ENCODE data around the gene DNAJC8.

DNA sequence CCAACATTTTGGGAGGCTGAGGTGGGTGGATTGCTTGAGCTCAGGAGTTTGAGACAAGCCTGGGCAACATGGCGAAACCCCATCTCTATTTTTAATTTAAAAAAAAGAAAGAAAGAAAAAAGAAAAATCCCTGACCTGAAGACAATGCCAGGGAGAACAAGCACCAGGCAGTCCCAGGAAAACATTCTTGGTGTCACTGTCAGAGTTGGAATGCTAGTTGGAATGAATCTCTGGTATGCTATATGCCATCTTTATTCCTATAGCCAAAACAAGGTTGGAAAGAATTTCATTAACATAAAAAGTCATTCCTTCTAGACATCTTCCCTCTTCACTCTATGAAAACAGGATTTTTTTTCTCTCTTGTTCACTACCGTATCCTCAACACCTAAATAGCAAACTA lies 2.8 kb downstream of the DNAJC8 start:
- TF ChIP-seq, protein P1, sequence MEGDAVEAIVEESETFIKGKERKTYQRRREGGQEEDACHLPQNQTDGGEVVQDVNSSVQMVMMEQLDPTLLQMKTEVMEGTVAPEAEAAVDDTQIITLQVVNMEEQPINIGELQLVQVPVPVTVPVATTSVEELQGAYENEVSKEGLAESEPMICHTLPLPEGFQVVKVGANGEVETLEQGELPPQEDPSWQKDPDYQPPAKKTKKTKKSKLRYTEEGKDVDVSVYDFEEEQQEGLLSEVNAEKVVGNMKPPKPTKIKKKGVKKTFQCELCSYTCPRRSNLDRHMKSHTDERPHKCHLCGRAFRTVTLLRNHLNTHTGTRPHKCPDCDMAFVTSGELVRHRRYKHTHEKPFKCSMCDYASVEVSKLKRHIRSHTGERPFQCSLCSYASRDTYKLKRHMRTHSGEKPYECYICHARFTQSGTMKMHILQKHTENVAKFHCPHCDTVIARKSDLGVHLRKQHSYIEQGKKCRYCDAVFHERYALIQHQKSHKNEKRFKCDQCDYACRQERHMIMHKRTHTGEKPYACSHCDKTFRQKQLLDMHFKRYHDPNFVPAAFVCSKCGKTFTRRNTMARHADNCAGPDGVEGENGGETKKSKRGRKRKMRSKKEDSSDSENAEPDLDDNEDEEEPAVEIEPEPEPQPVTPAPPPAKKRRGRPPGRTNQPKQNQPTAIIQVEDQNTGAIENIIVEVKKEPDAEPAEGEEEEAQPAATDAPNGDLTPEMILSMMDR (IDR thresholded peaks at IDR 0.05) = no peak
- TF ChIP-seq POLR2AphosphoS5 (IDR thresholded peaks at IDR 0.05; ENCODE audit: low read depth, low read length) = no peak
- TF ChIP-seq, protein P2, sequence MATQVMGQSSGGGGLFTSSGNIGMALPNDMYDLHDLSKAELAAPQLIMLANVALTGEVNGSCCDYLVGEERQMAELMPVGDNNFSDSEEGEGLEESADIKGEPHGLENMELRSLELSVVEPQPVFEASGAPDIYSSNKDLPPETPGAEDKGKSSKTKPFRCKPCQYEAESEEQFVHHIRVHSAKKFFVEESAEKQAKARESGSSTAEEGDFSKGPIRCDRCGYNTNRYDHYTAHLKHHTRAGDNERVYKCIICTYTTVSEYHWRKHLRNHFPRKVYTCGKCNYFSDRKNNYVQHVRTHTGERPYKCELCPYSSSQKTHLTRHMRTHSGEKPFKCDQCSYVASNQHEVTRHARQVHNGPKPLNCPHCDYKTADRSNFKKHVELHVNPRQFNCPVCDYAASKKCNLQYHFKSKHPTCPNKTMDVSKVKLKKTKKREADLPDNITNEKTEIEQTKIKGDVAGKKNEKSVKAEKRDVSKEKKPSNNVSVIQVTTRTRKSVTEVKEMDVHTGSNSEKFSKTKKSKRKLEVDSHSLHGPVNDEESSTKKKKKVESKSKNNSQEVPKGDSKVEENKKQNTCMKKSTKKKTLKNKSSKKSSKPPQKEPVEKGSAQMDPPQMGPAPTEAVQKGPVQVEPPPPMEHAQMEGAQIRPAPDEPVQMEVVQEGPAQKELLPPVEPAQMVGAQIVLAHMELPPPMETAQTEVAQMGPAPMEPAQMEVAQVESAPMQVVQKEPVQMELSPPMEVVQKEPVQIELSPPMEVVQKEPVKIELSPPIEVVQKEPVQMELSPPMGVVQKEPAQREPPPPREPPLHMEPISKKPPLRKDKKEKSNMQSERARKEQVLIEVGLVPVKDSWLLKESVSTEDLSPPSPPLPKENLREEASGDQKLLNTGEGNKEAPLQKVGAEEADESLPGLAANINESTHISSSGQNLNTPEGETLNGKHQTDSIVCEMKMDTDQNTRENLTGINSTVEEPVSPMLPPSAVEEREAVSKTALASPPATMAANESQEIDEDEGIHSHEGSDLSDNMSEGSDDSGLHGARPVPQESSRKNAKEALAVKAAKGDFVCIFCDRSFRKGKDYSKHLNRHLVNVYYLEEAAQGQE (IDR thresholded peaks at IDR 0.05; ENCODE audit: insufficient read depth in 1 of 2, low read depth in 2 of 2, low read length in 1 of 2) = no peak

Measured in Panc1 (cell line).